GM12878 (cell line): ENCODE results near the gene CRTC3. TPM values are rescaled to one million over a fixed set of nuclear protein-coding genes. Genes with fewer than 3 reads are reported as not detected.

Experiments
- ATAC-seq: fragments of 200-7000 bp; cut with Tn5 transposase; 3 replicates; pipeline ENCODE4 v1.9.1; 2020; ENCODE audit warnings: mild to moderate bottlenecking, moderate library complexity
- BruUV-seq: library from RNA; stranded (reverse); fragments of 400-500 nt; replicated peaks from 2 replicates; lab custom pipeline; 2021; lab: Mats Ljungman, UMichigan
- CTCF ChIA-PET: fragments of 300-600 bp; sonication (Branson Sonifier 250); formaldehyde crosslinking; extraction: SDS; loops from one replicate; lab custom pipeline; 2021; ENCODE audit warnings: inconsistent platforms; lab: Yijun Ruan, JAX
- POLR2A ChIA-PET: fragments of 350-600 bp; formaldehyde crosslinking; extraction: SDS; loops from one replicate; lab custom pipeline; 2021; ENCODE audit warnings: inconsistent platforms; lab: Charles Lee
- RAD21 ChIA-PET: fragments of 300-600 bp; sonication (Branson Sonifier 250); formaldehyde crosslinking; loops from one replicate; lab custom pipeline; 2023; ENCODE audit warnings: antibody characterized with exemption; ENCODE audit not compliant: unreplicated experiment; lab: Charles Lee
- SMC1A ChIA-PET: fragments of 300-600 bp; sonication (Branson Sonifier 250); formaldehyde crosslinking; loops from one replicate; lab custom pipeline; 2023; ENCODE audit not compliant: unreplicated experiment, uncharacterized antibody; lab: Charles Lee
- DNase-seq: peaks from one replicate; pipeline ENCODE4 v3.0.0-alpha.2; 2011; ENCODE audit warnings: low read depth, low spot score
- FAIRE-seq: peaks from 3 replicates; lab custom pipeline; 2011; peaks lifted over from hg19 to GRCh38; lab: Jason Lieb, UNC
- H2AFZ ChIP-seq: 2 replicates; pipeline ENCODE4 v1.6.0; 2011; ENCODE audit warnings: low read depth, low read length, control low read depth; ENCODE audit not compliant: control insufficient read depth
- H3K27ac ChIP-seq: 2 replicates; pipeline ENCODE4 v1.5.1; 2011; ENCODE audit warnings: control low read depth; ENCODE audit not compliant: control insufficient read depth, insufficient read depth
- H3K27me3 ChIP-seq, 2 experiments: replicated peaks in 1 of 2; 2 replicates each; pipeline versions ENCODE4 v1.6.0 to v1.6.1; 2011; ENCODE audit warnings: low read length in 1 of 2; ENCODE audit not compliant: control insufficient read depth in 2 of 2, insufficient read depth in 2 of 2
- H3K36me3 ChIP-seq, 2 experiments: 2 replicates each; pipeline ENCODE4 v1.5.1; 2011; ENCODE audit warnings: low read length in 1 of 2; ENCODE audit not compliant: control insufficient read depth in 2 of 2, insufficient read depth in 2 of 2
- H3K4me1 ChIP-seq: 2 replicates; pipeline ENCODE4 v1.6.1; 2011; ENCODE audit warnings: mild to moderate bottlenecking, low read length, moderate library complexity, mixed read lengths; ENCODE audit not compliant: control insufficient read depth, insufficient read depth
- H3K4me2 ChIP-seq: 2 replicates; pipeline ENCODE4 v1.6.0; 2011; ENCODE audit warnings: control low read depth; ENCODE audit not compliant: control insufficient read depth, insufficient read depth
- H3K4me3 ChIP-seq: fragments of 200-600 bp; sonication (generic); 2 replicates; pipeline ENCODE4 v1.5.1; 2016
- H3K79me2 ChIP-seq: 2 replicates; pipeline ENCODE4 v1.6.0; 2011; ENCODE audit warnings: low read length; ENCODE audit not compliant: control insufficient read depth, insufficient read depth
- H3K9ac ChIP-seq: 2 replicates; pipeline ENCODE4 v1.8.0; 2011; ENCODE audit warnings: low read length, control low read depth, mixed read lengths; ENCODE audit not compliant: control insufficient read depth, insufficient read depth
- H3K9me3 ChIP-seq: replicated peaks from 3 replicates; pipeline ENCODE4 v1.5.1; 2011; ENCODE audit warnings: mild to moderate bottlenecking, low read length; ENCODE audit not compliant: control insufficient read depth, insufficient read depth
- H4K20me1 ChIP-seq: 2 replicates; pipeline ENCODE4 v1.6.0; 2011; ENCODE audit not compliant: control insufficient read depth, insufficient read depth
- BCL11A ChIP-seq: IDR thresholded peaks from 2 replicates; pipeline ENCODE4 v1.6.1; 2011; ENCODE audit warnings: low read depth, low read length
- DPF2 ChIP-seq: fragments of 450-650 bp; IDR thresholded peaks from 2 replicates; pipeline ENCODE4 v1.6.1; 2017; ENCODE audit warnings: mild to moderate bottlenecking
- ETV6 ChIP-seq, 2 experiments: fragments of 450-650 bp in 1 of 2; IDR thresholded peaks in 1 of 2; conservative IDR thresholded peaks in 1 of 2; 2 replicates each; pipeline ENCODE4 v1.6.1; 2014; ENCODE audit warnings: antibody characterized with exemption in 1 of 2, borderline replicate concordance in 1 of 2, low read depth in 1 of 2, mild to moderate bottlenecking in 1 of 2, moderate library complexity in 1 of 2
- EZH2 ChIP-seq: IDR thresholded peaks from 2 replicates; pipeline ENCODE4 v1.6.1; 2012; ENCODE audit warnings: low read depth, mild to moderate bottlenecking, control low read depth, inconsistent platforms, low read length, borderline replicate concordance; ENCODE audit not compliant: control insufficient read depth
- JUND ChIP-seq: IDR thresholded peaks from 2 replicates; pipeline ENCODE4 v1.6.1; 2012; ENCODE audit warnings: low read depth, mild to moderate bottlenecking, low read length, improper control_type of control experiment, moderate library complexity
- MEF2B ChIP-seq: fragments of 450-650 bp; IDR thresholded peaks from 2 replicates; pipeline ENCODE4 v1.6.1; 2018; ENCODE audit warnings: mild to moderate bottlenecking, moderate library complexity; ENCODE audit not compliant: partially characterized antibody, poor library complexity, severe bottlenecking
- MTA2 ChIP-seq: fragments of 450-650 bp; IDR thresholded peaks from 2 replicates; pipeline ENCODE4 v1.6.1; 2016; ENCODE audit warnings: low read depth, mild to moderate bottlenecking, moderate library complexity
- POLR2A ChIP-seq: IDR thresholded peaks from 2 replicates; pipeline ENCODE4 v1.6.1; 2011; ENCODE audit warnings: low read depth, mild to moderate bottlenecking, low read length
- SMARCA5 ChIP-seq: fragments of 450-650 bp; IDR thresholded peaks from 2 replicates; pipeline ENCODE4 v1.6.1; 2017; ENCODE audit warnings: mild to moderate bottlenecking
- YY1 ChIP-seq: IDR thresholded peaks from 2 replicates; pipeline ENCODE4 v1.6.1; 2011; ENCODE audit warnings: low read depth, mild to moderate bottlenecking, low read length
- ZNF24 ChIP-seq: fragments of 450-650 bp; IDR thresholded peaks from 2 replicates; pipeline ENCODE4 v1.6.1; 2017; ENCODE audit warnings: antibody characterized with exemption, mild to moderate bottlenecking
- ZNF622 ChIP-seq: fragments of 450-650 bp; IDR thresholded peaks from 2 replicates; pipeline ENCODE4 v1.6.1; 2017; ENCODE audit warnings: mild to moderate bottlenecking, inconsistent platforms
- WGBS: methylation state at CpG from one replicate; pipeline ENCODE4 v1.1.6; 2016; ENCODE audit warnings: low lambda C conversion rate; ENCODE audit not compliant: insufficient replicate concordance, insufficient coverage; ENCODE audit errors: missing lambda C conversion rate; 5-methylcytosine and 5-hydroxymethylcytosine counted together
- in situ Hi-C: fragments of 300-500 bp; cut with MboI; formaldehyde crosslinking; loops from 9 replicates; pipeline ENCODE4 v1.14.3; 2018; ENCODE audit warnings: mixed read lengths
- intact Hi-C: fragments of 100-400 bp; cut with micrococcal nuclease; formaldehyde crosslinking; loops from one replicate; pipeline ENCODE4 v1.14.2; 2022; ENCODE audit not compliant: unreplicated experiment
- polyA plus RNA-seq, 11 experiments: library from polyadenylated mRNA; depleted of rRNA in 4 of 11; unstranded in 6 of 11; stranded (reverse) in 5 of 11; fragments of >200 nt; fragmentation: Nextera tagmentation in 4 of 11; fragmentation: Illumina TruSeq in 1 of 11; extraction: Ambion mirVana in 4 of 11; extraction: Trizol in 1 of 11; gene quantifications; 1 replicate in 1 of 11; 2 replicates in 10 of 11; pipeline versions ENCODE4 v1.2.1 to v1.2.3, GENCODE V29; 2011 to 2016; ENCODE audit warnings: inconsistent platforms in 2 of 11, missing spikeins in 2 of 11, low read depth in 1 of 11
- total RNA-seq, 4 experiments: library from RNA; depleted of rRNA in 3 of 4; stranded (reverse); fragments of >200 nt in 3 of 4; fragmentation: Illumina TruSeq in 1 of 4; extraction: Trizol in 1 of 4; gene quantifications; 2 replicates each; pipeline versions ENCODE4 v1.2.1 to v1.2.3, GENCODE V29; 2013 to 2021
- TF ChIP-seq, protein P1 (sequence below): fragments of 450-650 bp; IDR thresholded peaks from 2 replicates; pipeline ENCODE4 v1.6.1; 2018; ENCODE audit warnings: borderline replicate concordance, mild to moderate bottlenecking; ENCODE audit not compliant: partially characterized antibody

The CRTC3 gene
- total and polyA plus RNA-seq, 10 of the 15 experiments (the other 5 are each of a cell fraction or from before 2014, with no cell fraction given) = 3.5 to 36.9 (median 18.9) TPM

DNA sequence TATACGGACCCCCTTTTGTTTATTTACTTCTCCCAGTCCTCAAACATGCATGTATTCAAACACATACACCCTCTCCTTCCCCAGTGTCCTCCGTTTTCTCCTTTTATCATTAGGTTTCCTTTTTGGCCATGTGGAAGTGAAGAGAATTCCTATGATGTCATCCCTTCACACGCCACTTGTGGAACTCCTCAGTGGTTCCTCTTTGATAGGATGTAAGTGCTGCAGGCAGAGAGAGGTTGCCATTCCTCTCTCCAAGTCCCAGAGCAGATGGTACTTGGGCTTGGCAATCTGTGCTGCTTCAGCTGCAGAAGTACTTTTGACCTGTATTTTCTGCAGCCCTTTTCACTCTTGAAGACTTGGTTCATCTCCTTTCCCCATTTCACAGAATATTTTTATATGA lies 32.9 kb upstream of the CRTC3 start:
- ChIA-PET CTCF (interaction anchor here (1.0 kb wide), 1 partner anchor 24 kb away, joined by 3 read pairs; no protein-coding TSS in a partner anchor), SMC1A (interaction anchor here (0.6 kb wide), 1 partner anchor 13 kb away, joined by 3 read pairs; no protein-coding TSS in a partner anchor), RAD21 (no interaction called here), POLR2A (no interaction called here)
- H2AFZ ChIP-seq = no peak overlapping the region
- BruUV-seq = no TSS peak
- no peak overlapping the region for H3K4me2 ChIP-seq
- no peaks in the 10 kb centered on the region for H3K27me3 ChIP-seq
- no peak for TF ChIP-seq ZNF24
- intact Hi-C loops (loop anchor here (10.0 kb wide), 1 partner anchor 388 kb away; the partner anchor contains the start of gene FES), in situ Hi-C loops (no loop called here)
- ATAC-seq (no peak), DNase-seq (no peak), FAIRE-seq (no peak)
- H3K27ac ChIP-seq = no peak overlapping the region
- no peak overlapping the region for H3K9ac ChIP-seq
- H3K36me3 ChIP-seq = peaks cover 9 to 26% of the 10 kb centered on the region in 2 experiments; a peak in 3 of 4 replicates
- no peaks in the 10 kb centered on the region for H3K79me2 ChIP-seq
- WGBS = 95% methylated on average over 3 of the region's 3 CpGs
- no peaks in the 10 kb centered on the region for H4K20me1 ChIP-seq
- H3K4me1 ChIP-seq = no peaks in the 10 kb centered on the region
- no peak overlapping the region for H3K4me3 ChIP-seq
- no peaks in the 10 kb centered on the region for H3K9me3 ChIP-seq

DNA sequence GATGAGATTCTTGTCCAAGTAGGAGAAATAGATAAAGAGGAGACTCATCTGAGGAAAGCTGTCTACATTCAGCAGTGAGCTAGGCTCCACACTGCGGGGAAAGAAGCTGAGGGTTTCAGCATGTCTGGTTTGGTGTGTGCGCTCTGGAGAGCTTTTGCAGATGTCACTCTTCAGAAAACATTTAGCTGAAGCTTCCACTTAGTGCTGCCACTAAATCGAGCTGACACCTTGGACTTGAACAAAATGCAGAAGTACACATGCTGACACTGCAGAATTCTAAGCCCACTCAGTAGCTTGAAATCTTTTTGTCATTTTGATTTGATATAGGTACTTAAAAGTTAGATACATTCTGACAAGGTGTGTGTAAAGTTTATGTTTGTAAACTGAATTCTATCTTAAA lies 32.3 kb upstream of the CRTC3 start:
- CTCF ChIA-PET = interaction anchor here (1.0 to 1.4 kb wide), 2 partner anchors 23 to 106 kb away, joined by 3 read pairs; no protein-coding TSS in a partner anchor
- TF ChIP-seq YY1 = no peak
- TF ChIP-seq EZH2 = no peak
- no peak for TF ChIP-seq BCL11A
- TF ChIP-seq POLR2A = no peak
- no peak for TF ChIP-seq MEF2B
- no peak for TF ChIP-seq JUND
- TF ChIP-seq ZNF622 = no peak
- no peak for TF ChIP-seq MTA2
- TF ChIP-seq, protein P1, sequence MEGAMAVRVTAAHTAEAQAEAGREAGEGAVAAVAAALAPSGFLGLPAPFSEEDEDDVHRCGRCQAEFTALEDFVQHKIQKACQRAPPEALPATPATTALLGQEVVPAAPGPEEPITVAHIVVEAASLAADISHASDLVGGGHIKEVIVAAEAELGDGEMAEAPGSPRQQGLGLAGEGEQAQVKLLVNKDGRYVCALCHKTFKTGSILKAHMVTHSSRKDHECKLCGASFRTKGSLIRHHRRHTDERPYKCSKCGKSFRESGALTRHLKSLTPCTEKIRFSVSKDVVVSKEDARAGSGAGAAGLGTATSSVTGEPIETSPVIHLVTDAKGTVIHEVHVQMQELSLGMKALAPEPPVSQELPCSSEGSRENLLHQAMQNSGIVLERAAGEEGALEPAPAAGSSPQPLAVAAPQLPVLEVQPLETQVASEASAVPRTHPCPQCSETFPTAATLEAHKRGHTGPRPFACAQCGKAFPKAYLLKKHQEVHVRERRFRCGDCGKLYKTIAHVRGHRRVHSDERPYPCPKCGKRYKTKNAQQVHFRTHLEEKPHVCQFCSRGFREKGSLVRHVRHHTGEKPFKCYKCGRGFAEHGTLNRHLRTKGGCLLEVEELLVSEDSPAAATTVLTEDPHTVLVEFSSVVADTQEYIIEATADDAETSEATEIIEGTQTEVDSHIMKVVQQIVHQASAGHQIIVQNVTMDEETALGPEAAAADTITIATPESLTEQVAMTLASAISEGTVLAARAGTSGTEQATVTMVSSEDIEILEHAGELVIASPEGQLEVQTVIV = no peak
- TF ChIP-seq ZNF24 = no peak
- no peak for TF ChIP-seq SMARCA5
- no peak for TF ChIP-seq DPF2
- no peak for TF ChIP-seq ETV6 (conservative IDR thresholded peaks at IDR 0.05 in 1 of 2, IDR thresholded peaks at IDR 0.05 in 1 of 2; ENCODE audit: borderline replicate concordance in 1 of 2, low read depth in 1 of 2)
- in situ Hi-C loops (no loop called here), intact Hi-C loops (loop anchor here (10.0 kb wide), 1 partner anchor 387 kb away; the partner anchor contains the start of gene FES)
- H2AFZ ChIP-seq = no peak overlapping the region
- H3K9me3 ChIP-seq = no peaks in the 10 kb centered on the region
- 83% methylated on average over 3 of the region's 3 CpGs for WGBS
- no peaks in the 10 kb centered on the region for H4K20me1 ChIP-seq
- no TSS peak for BruUV-seq
- RAD21 ChIA-PET = no interaction called here
- ATAC-seq (no peak), FAIRE-seq (no peak), DNase-seq (no peak)
- H3K27me3 ChIP-seq = no peaks in the 10 kb centered on the region
- no peak overlapping the region for H3K9ac ChIP-seq
- no peak overlapping the region for H3K4me3 ChIP-seq
- H3K4me2 ChIP-seq = no peak overlapping the region
- H3K79me2 ChIP-seq = no peaks in the 10 kb centered on the region
- POLR2A ChIA-PET = no interaction called here
- H3K27ac ChIP-seq = no peak overlapping the region
- no peaks in the 10 kb centered on the region for H3K4me1 ChIP-seq
- SMC1A ChIA-PET = interaction anchor here (0.6 to 1.1 kb wide), 2 partner anchors 13 to 15 kb away, joined by 3 read pairs; no protein-coding TSS in a partner anchor
- H3K36me3 ChIP-seq = peaks cover 8 to 28% of the 10 kb centered on the region in 2 experiments
